A673 (cell line): ENCODE data around the gene CHRND. TPM values are rescaled to one million over a fixed set of nuclear protein-coding genes. Genes with fewer than 3 reads are reported as not detected.

Source experiments
- BruUV-seq: library from RNA; stranded (reverse); fragments of 400-500 nt; replicated peaks from 2 replicates; lab custom pipeline; 2021; lab: Mats Ljungman, UMichigan
- CTCF ChIA-PET: fragments of 300-600 bp; sonication (Branson Sonifier 250); formaldehyde crosslinking; loops from one replicate; lab custom pipeline; 2022; ENCODE audit warnings: antibody characterized with exemption; lab: Charles Lee
- POLR2A ChIA-PET: fragments of 300-600 bp; sonication (Branson Sonifier 250); formaldehyde crosslinking; loops from one replicate; lab custom pipeline; 2022; ENCODE audit warnings: antibody characterized with exemption; ENCODE audit not compliant: low non-redundant PET; lab: Charles Lee
- DNase-seq: peaks from one replicate; pipeline ENCODE4 v3.0.0-alpha.2; 2015; ENCODE audit warnings: low spot score
- H3K27ac ChIP-seq: fragments of 200-600 bp; sonication (generic); 2 replicates; pipeline ENCODE4 v1.5.1; 2016; ENCODE audit warnings: mixed run types, low read depth, mild to moderate bottlenecking, mixed read lengths, antibody characterized with exemption, low read length; ENCODE audit not compliant: poor library complexity, severe bottlenecking
- H3K27me3 ChIP-seq: fragments of 200-600 bp; sonication (generic); replicated peaks from 2 replicates; pipeline ENCODE4 v1.6.1; 2017; ENCODE audit warnings: mixed run types, low read depth, mild to moderate bottlenecking, mixed read lengths, antibody characterized with exemption, low read length; ENCODE audit not compliant: insufficient read depth, poor library complexity
- H3K36me3 ChIP-seq: fragments of 200-600 bp; sonication (generic); 2 replicates; pipeline ENCODE4 v1.6.1; 2016; ENCODE audit warnings: mixed run types, mild to moderate bottlenecking, mixed read lengths, antibody characterized with exemption, low read length; ENCODE audit not compliant: insufficient read depth, poor library complexity, severe bottlenecking
- H3K4me1 ChIP-seq: fragments of 200-600 bp; sonication (generic); 2 replicates; pipeline ENCODE4 v1.6.1; 2017; ENCODE audit warnings: mixed run types, mild to moderate bottlenecking, mixed read lengths, antibody characterized with exemption, low read length; ENCODE audit not compliant: insufficient read depth, poor library complexity, severe bottlenecking
- H3K4me3 ChIP-seq: fragments of 200-600 bp; sonication (generic); 2 replicates; pipeline ENCODE4 v1.5.1; 2016; ENCODE audit warnings: low read depth, mixed run types, mild to moderate bottlenecking, mixed read lengths, low read length; ENCODE audit not compliant: poor library complexity, severe bottlenecking
- H3K9me3 ChIP-seq: fragments of 200-600 bp; sonication (generic); 2 replicates; pipeline ENCODE4 v1.6.1; 2016; ENCODE audit warnings: mixed run types, low read depth, mild to moderate bottlenecking, mixed read lengths, antibody characterized with exemption, low read length; ENCODE audit not compliant: poor library complexity, severe bottlenecking
- CTCF ChIP-seq: fragments of 300-800, 200-600 bp; sonication (generic); conservative IDR thresholded peaks from 2 replicates; pipeline ENCODE4 v1.5.1; 2017; ENCODE audit warnings: low read depth, mild to moderate bottlenecking, antibody characterized with exemption, low read length, moderate library complexity, mixed read lengths
- EZH2 ChIP-seq: fragments of 200-600 bp; sonication (generic); IDR thresholded peaks from 2 replicates; pipeline ENCODE4 v1.6.1; 2017; ENCODE audit warnings: borderline replicate concordance, low read depth, mild to moderate bottlenecking, mixed read lengths, antibody characterized with exemption, low read length; ENCODE audit not compliant: poor library complexity, severe bottlenecking
- intact Hi-C: fragments of 100-400 bp; cut with micrococcal nuclease; formaldehyde crosslinking; loops from one replicate; pipeline ENCODE4 v1.10.0; 2022; ENCODE audit not compliant: unreplicated experiment
- total RNA-seq: library from RNA; stranded (reverse); gene quantifications from 2 replicates; pipeline ENCODE4 v1.2.3, GENCODE V29; 2021

Gene CHRND
- total RNA-seq, 1 experiment from 2014 or later: not detected

- POLR2A ChIA-PET: no interaction called here
- no TSS peak for BruUV-seq
- H3K36me3 ChIP-seq: no peaks in the 10 kb centered on the region
- no peaks in the 10 kb centered on the region for H3K9me3 ChIP-seq
- no peak for TF ChIP-seq EZH2
- no peak for TF ChIP-seq CTCF
- no peak overlapping the region for H3K27ac ChIP-seq
- CTCF ChIA-PET: no interaction called here
- DNase-seq: no peak
- H3K4me3 ChIP-seq: no peak overlapping the region
- H3K27me3 ChIP-seq: peaks cover 17% of the 10 kb centered on the region
- H3K4me1 ChIP-seq: peaks cover 7% of the 10 kb centered on the region
- intact Hi-C loops: no loop called here
Measured at GRCh38 chr2:232518844-232519243, 7.1 kb upstream of the CHRND start.

- peaks cover 26% of the 10 kb centered on the region for H3K27me3 ChIP-seq
- H3K9me3 ChIP-seq: no peaks in the 10 kb centered on the region
- DNase-seq: no peak
- BruUV-seq: no TSS peak
- H3K36me3 ChIP-seq: no peaks in the 10 kb centered on the region
- POLR2A ChIA-PET: no interaction called here
- H3K4me3 ChIP-seq: no peak within 1 kb of the TSS
- CTCF ChIA-PET: interaction anchor here (0.6 to 1.4 kb wide), 2 partner anchors 11 to 74 kb away, joined by 3 read pairs; no protein-coding TSS in a partner anchor
- intact Hi-C loops: loop anchor here (5.0 kb wide), 1 partner anchor 613 kb away; no protein-coding TSS in a partner anchor
- H3K4me1 ChIP-seq: peaks cover 7% of the 10 kb centered on the region
- TF ChIP-seq CTCF: no peak
- TF ChIP-seq EZH2: no peak
- H3K27ac ChIP-seq: no peak within 1 kb of the TSS
Measured at GRCh38 chr2:232519581-232520438, 6.2 kb upstream of the CHRND start, which contains the start of gene PRSS56. Gene PRSS56, plus strand, starts transcription at chr2:232520388. Its CDS starts 211 bp downstream, at chr2:232520599.

GRCh38 chr2:232520489-232520888 is 5.5 kb upstream of the CHRND start:
- BruUV-seq: no TSS peak
- H3K36me3 ChIP-seq: no peaks in the 10 kb centered on the region
- H3K4me1 ChIP-seq: peaks cover 7% of the 10 kb centered on the region
- ChIA-PET CTCF (interaction anchor here (0.6 to 1.4 kb wide), 2 partner anchors 11 to 74 kb away, joined by 3 read pairs; no protein-coding TSS in a partner anchor), POLR2A (no interaction called here)
- no peaks in the 10 kb centered on the region for H3K9me3 ChIP-seq
- TF ChIP-seq EZH2: no peak
- no peak for TF ChIP-seq CTCF
- H3K4me3 ChIP-seq: no peak overlapping the region
- H3K27me3 ChIP-seq: peaks cover 31% of the 10 kb centered on the region
- no peak overlapping the region for H3K27ac ChIP-seq
- intact Hi-C loops: loop anchor here (5.0 kb wide), 1 partner anchor 613 kb away; no protein-coding TSS in a partner anchor
- DNase-seq: no peak
